ENCODE data around the gene MYL4.

GRCh38 chr17:47214931-47215330 lies 5.8 kb downstream of the MYL4 start:
- no peak for TF ChIP-seq POLR2A (IDR thresholded peaks at IDR 0.05)
- no peak for TF ChIP-seq CTCF (IDR thresholded peaks at IDR 0.05)

Measured in thyroid gland (tissue), 4 donors.